HG02943 (cell line): ENCODE results near the gene CRP.
"Not testable (repeated sequence)": the region's sequence is repeated elsewhere in the genome, so short reads cannot be mapped to it uniquely, and the experiment has no call there.

Experiments used
- ATAC-seq: cut with Tn5 transposase; IDR thresholded peaks from one replicate; pipeline ENCODE4 v1.9.1; 2021; ENCODE audit warnings: mild to moderate bottlenecking, low read depth, moderate library complexity; ENCODE audit not compliant: unreplicated experiment

CRP gene

GRCh38 chr1:159704481-159704880, 9.9 kb downstream of the CRP start:
- no peak for ATAC-seq

- no peak for ATAC-seq
Observed at GRCh38 chr1:159700312-159700711, 14.1 kb downstream of the CRP start.

- ATAC-seq = no peak
Observed at GRCh38 chr1:159699653-159700052, 14.7 kb downstream of the CRP start.

- no peak for ATAC-seq
Observed at GRCh38 chr1:159699246-159699645, 15.1 kb downstream of the CRP start.

- ATAC-seq = no peak
Observed at GRCh38 chr1:159687511-159687910, 26.9 kb downstream of the CRP start.

- ATAC-seq = no peak
Observed at GRCh38 chr1:159686599-159687299, 27.6 kb downstream of the CRP start.

GRCh38 chr1:159678939-159679338, 35.5 kb downstream of the CRP start:
- no peak for ATAC-seq

- ATAC-seq = no peak
Observed at GRCh38 chr1:159675046-159675445, 39.3 kb downstream of the CRP start.

- ATAC-seq = not testable (repeated sequence)
Observed at GRCh38 chr1:159672390-159672789, 42.0 kb downstream of the CRP start.

- no peak for ATAC-seq
Observed at GRCh38 chr1:159669338-159669737, 45.1 kb downstream of the CRP start.

- no peak for ATAC-seq
Observed at GRCh38 chr1:159668739-159669138, 45.6 kb downstream of the CRP start.

- no peak for ATAC-seq
Observed at GRCh38 chr1:159664247-159664646, 50.1 kb downstream of the CRP start.

GRCh38 chr1:159663552-159663951, 50.8 kb downstream of the CRP start:
- ATAC-seq = no peak
